KMS-11 (cell line): ENCODE data around the gene KAZN.

Experiments
- H2AFZ ChIP-seq: fragments of 200-600 bp; sonication (generic); 2 replicates; pipeline ENCODE4 v1.6.1; 2016; ENCODE audit warnings: antibody characterized with exemption, mixed run types, low read depth
- H3K27ac ChIP-seq: fragments of 200-600 bp; sonication (generic); 2 replicates; pipeline ENCODE4 v1.6.1; 2016; ENCODE audit warnings: mild to moderate bottlenecking, mixed run types
- H3K27me3 ChIP-seq: fragments of 200-600 bp; sonication (generic); 2 replicates; pipeline ENCODE4 v1.6.1; 2017; ENCODE audit warnings: mild to moderate bottlenecking, low read depth, mixed run types, moderate library complexity; ENCODE audit not compliant: insufficient read depth
- H3K36me3 ChIP-seq: fragments of 200-600 bp; sonication (generic); 2 replicates; pipeline ENCODE4 v1.6.1; 2017; ENCODE audit warnings: mild to moderate bottlenecking, mixed run types; ENCODE audit not compliant: insufficient read depth
- H3K4me1 ChIP-seq: fragments of 200-600 bp; sonication (generic); 2 replicates; pipeline ENCODE4 v1.6.1; 2016; ENCODE audit warnings: mild to moderate bottlenecking, low read depth, mixed run types; ENCODE audit not compliant: poor library complexity, severe bottlenecking
- H3K4me2 ChIP-seq: fragments of 200-600 bp; sonication (generic); 2 replicates; pipeline ENCODE4 v1.7.0; 2016; ENCODE audit warnings: mild to moderate bottlenecking, mixed run types
- H3K4me3 ChIP-seq: fragments of 200-600 bp; sonication (generic); IDR thresholded peaks from 2 replicates; pipeline ENCODE4 v1.6.1; 2017; ENCODE audit warnings: low read depth, low read length, mixed read lengths; ENCODE audit not compliant: insufficient read depth
- H3K79me2 ChIP-seq: fragments of 200-600 bp; sonication (generic); 2 replicates; pipeline ENCODE4 v1.6.1; 2016; ENCODE audit warnings: low read depth, mixed run types; ENCODE audit not compliant: insufficient read depth
- H3K9ac ChIP-seq: fragments of 200-600 bp; sonication (generic); 2 replicates; pipeline ENCODE4 v1.6.1; 2016; ENCODE audit warnings: mild to moderate bottlenecking, mixed run types
- H4K20me1 ChIP-seq: fragments of 200-600 bp; sonication (generic); 2 replicates; pipeline ENCODE4 v1.6.1; 2016; ENCODE audit warnings: mild to moderate bottlenecking, mixed run types; ENCODE audit not compliant: insufficient read depth
- CTCF ChIP-seq: fragments of 200-600 bp; sonication (generic); conservative IDR thresholded peaks from 2 replicates; pipeline ENCODE4 v1.6.1; 2017; ENCODE audit warnings: low read depth, mild to moderate bottlenecking, antibody characterized with exemption, low read length, moderate library complexity, mixed read lengths

Gene KAZN

DNA sequence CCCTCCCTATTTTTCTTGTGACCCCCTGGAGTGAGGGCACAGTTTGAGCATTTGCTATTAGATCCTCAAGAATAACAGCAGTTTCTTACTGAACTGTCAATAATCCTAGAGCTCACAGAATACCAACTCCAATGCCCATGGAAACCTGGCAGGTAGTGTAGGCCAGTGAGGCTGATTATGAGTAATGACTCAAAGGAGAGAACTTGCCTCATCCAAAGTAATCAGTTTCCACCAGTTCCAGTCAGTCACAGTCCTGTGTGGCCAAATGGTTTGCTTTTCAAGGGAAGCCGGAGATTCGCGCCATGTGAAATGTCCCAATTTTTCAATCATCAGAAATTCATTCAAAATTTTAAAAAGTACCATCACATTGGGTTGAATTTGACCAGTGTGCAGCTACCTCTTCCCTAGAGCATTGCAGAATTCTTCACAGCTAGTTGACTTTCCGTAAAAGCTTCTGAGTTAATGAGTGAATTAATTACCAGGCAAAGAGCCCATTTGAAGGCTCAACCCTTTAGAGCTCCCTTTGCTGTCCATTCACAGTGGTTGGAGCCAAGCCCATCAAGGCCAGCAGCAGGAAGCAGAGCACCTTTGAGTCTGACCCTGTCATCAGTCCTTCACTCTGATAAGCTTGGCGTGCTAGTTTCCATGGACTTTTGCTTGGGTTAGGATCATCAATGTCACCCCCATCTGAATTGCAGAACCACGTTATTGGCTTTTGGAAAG is 170.3 kb downstream of the KAZN start:
- Histone ChIP-seq H3K79me2 (no peaks in the 10 kb centered on the region), H3K36me3 (no peaks in the 10 kb centered on the region), H3K4me1 (no peaks in the 10 kb centered on the region), H2AFZ (no peak overlapping the region), H3K27ac (no peak overlapping the region), H4K20me1 (no peaks in the 10 kb centered on the region), H3K27me3 (peaks cover 7% of the 10 kb centered on the region; the same call in 1 of the 2 replicates), H3K4me3 (no peak overlapping the region), H3K9ac (no peak overlapping the region), H3K4me2 (no peak overlapping the region)
- TF ChIP-seq CTCF: no peak

GRCh38 chr1:14769486-14770274 is 171.2 kb downstream of the KAZN start:
- Histone ChIP-seq H3K9ac (no peak overlapping the region), H3K4me2 (no peak overlapping the region), H4K20me1 (no peaks in the 10 kb centered on the region), H3K27ac (no peak overlapping the region), H2AFZ (no peak overlapping the region), H3K4me3 (no peak overlapping the region), H3K79me2 (no peaks in the 10 kb centered on the region), H3K27me3 (peaks cover 7% of the 10 kb centered on the region; the same call in 1 of the 2 replicates), H3K36me3 (no peaks in the 10 kb centered on the region), H3K4me1 (no peaks in the 10 kb centered on the region)
- TF ChIP-seq CTCF: no peak

- no peak overlapping the region for H3K4me3 ChIP-seq
- H3K9ac ChIP-seq: no peak overlapping the region
- no peak overlapping the region for H2AFZ ChIP-seq
- no peak overlapping the region for H3K4me2 ChIP-seq
- no peak for TF ChIP-seq CTCF
- H3K27me3 ChIP-seq: peaks cover 7% of the 10 kb centered on the region; the same call in 1 of the 2 replicates
- no peaks in the 10 kb centered on the region for H4K20me1 ChIP-seq
- no peaks in the 10 kb centered on the region for H3K4me1 ChIP-seq
- no peaks in the 10 kb centered on the region for H3K36me3 ChIP-seq
- H3K79me2 ChIP-seq: no peaks in the 10 kb centered on the region
- no peak overlapping the region for H3K27ac ChIP-seq
Measured at GRCh38 chr1:14773396-14774025, 175.0 kb downstream of the KAZN start.

DNA sequence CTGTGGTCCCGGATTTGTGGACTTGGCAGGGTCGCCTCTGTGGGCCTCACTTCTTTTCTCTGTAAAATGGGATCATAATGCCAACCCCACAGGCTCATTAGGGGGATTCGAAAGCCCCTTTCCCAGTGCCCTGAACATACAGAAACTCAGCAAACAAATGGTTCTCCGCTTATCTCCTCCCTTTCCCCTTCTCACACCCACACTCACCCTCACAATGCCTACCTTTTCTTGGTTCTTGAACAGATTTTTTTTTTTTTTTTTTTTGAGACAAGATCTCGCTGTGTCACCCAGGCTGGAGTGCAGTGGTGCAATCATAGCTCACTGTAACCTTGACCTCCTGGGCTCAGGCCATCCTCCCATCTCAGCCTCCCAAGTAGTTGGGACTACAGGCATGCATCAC is 175.7 kb downstream of the KAZN start:
- H3K4me1 ChIP-seq: no peaks in the 10 kb centered on the region
- no peak overlapping the region for H3K4me2 ChIP-seq
- H3K36me3 ChIP-seq: no peaks in the 10 kb centered on the region
- no peak overlapping the region for H3K27ac ChIP-seq
- TF ChIP-seq CTCF: no peak
- no peak overlapping the region for H3K4me3 ChIP-seq
- H3K79me2 ChIP-seq: no peaks in the 10 kb centered on the region
- H2AFZ ChIP-seq: no peak overlapping the region
- no peaks in the 10 kb centered on the region for H4K20me1 ChIP-seq
- H3K9ac ChIP-seq: no peak overlapping the region
- peaks cover 7% of the 10 kb centered on the region; the same call in 1 of the 2 replicates for H3K27me3 ChIP-seq
